ENCODE measurements around the gene AUTS2. TPM values are rescaled to one million over a fixed set of nuclear protein-coding genes. Genes with fewer than 3 reads are reported as not detected.

Gene AUTS2
- total RNA-seq, 4 donors from 2014 or later: 29.8 to 114 (median 59.4) TPM

GRCh38 chr7:70044981-70045380 is 446.7 kb downstream of the AUTS2 start:
- no peaks in the 10 kb centered on the region for H3K27me3 ChIP-seq
- in situ Hi-C loops (cut with MboI; ENCODE audit: low pct_ligation_motif_present in 1 of 4, low pct_unique_long_range_greater_than_20kb in 1 of 4, low sequenced_read_pairs in 3 of 4) (loop anchor here in 1 of 4 donors (25.0 kb wide), 1 partner anchor 642 kb away; no protein-coding TSS in a partner anchor), intact Hi-C loops (cut with DNase I; ENCODE audit: low total_unique reads) (loop anchor here (5.0 kb wide), 1 partner anchor 647 kb away; no protein-coding TSS in a partner anchor)
- no peak overlapping the region for H3K4me3 ChIP-seq
- 44 to 69% methylated on average over 2 to 3 of the region's 3 CpGs for WGBS, 2 donors (ENCODE audit: low coverage in 1 of 2)
- TF ChIP-seq POLR2AphosphoS5 (IDR thresholded peaks at IDR 0.05): no peak
- no peak for TF ChIP-seq EP300 (IDR thresholded peaks at IDR 0.05; ENCODE audit: low read depth)
- TF ChIP-seq CTCF (IDR thresholded peaks at IDR 0.05): no peak
- no peak for TF ChIP-seq POLR2A (IDR thresholded peaks at IDR 0.05)
- no peak overlapping the region for H3K27ac ChIP-seq
- DNase-seq: no peak
- no peaks in the 10 kb centered on the region for H3K36me3 ChIP-seq
- H3K4me1 ChIP-seq: peaks cover 0 to 17% (median 5%) of the 10 kb centered on the region in 4 donors
- H3K9me3 ChIP-seq: no peaks in the 10 kb centered on the region

GRCh38 chr7:70047384-70047783 is 449.1 kb downstream of the AUTS2 start:
- Histone ChIP-seq H3K27ac (no peak overlapping the region), H3K9me3 (no peaks in the 10 kb centered on the region), H3K36me3 (no peaks in the 10 kb centered on the region), H3K27me3 (no peaks in the 10 kb centered on the region), H3K4me1 (peaks cover 0 to 16% (median 5%) of the 10 kb centered on the region in 4 donors), H3K4me3 (no peak overlapping the region)
- no peak for DNase-seq
- WGBS, 2 donors (ENCODE audit: low coverage in 1 of 2): 60 to 80% methylated on average over 1 of the region's 1 CpG
- intact Hi-C loops (cut with DNase I; ENCODE audit: low total_unique reads) (no loop called here), in situ Hi-C loops (cut with MboI; ENCODE audit: low pct_ligation_motif_present in 1 of 4, low pct_unique_long_range_greater_than_20kb in 1 of 4, low sequenced_read_pairs in 3 of 4) (loop anchor here in 1 of 4 donors (25.0 kb wide), 1 partner anchor 640 kb away; no protein-coding TSS in a partner anchor)
- TF ChIP-seq CTCF (IDR thresholded peaks at IDR 0.05) (no peak), POLR2A (IDR thresholded peaks at IDR 0.05) (no peak), EP300 (IDR thresholded peaks at IDR 0.05; ENCODE audit: low read depth) (no peak)

GRCh38 chr7:70047891-70048448 is 449.7 kb downstream of the AUTS2 start:
- no peak for TF ChIP-seq EP300 (IDR thresholded peaks at IDR 0.05; ENCODE audit: low read depth)
- TF ChIP-seq POLR2A (IDR thresholded peaks at IDR 0.05): no peak
- TF ChIP-seq CTCF (IDR thresholded peaks at IDR 0.05): no peak
- TF ChIP-seq POLR2AphosphoS5 (IDR thresholded peaks at IDR 0.05): no peak
- H3K9me3 ChIP-seq: no peaks in the 10 kb centered on the region
- WGBS, 2 donors (ENCODE audit: low coverage in 1 of 2): 44 to 64% methylated on average over 3 of the region's 3 CpGs
- H3K27ac ChIP-seq: no peak overlapping the region
- intact Hi-C loops (cut with DNase I; ENCODE audit: low total_unique reads) (no loop called here), in situ Hi-C loops (cut with MboI; ENCODE audit: low pct_ligation_motif_present in 1 of 4, low pct_unique_long_range_greater_than_20kb in 1 of 4, low sequenced_read_pairs in 3 of 4) (loop anchor here in 1 of 4 donors (25.0 kb wide), 1 partner anchor 639 kb away; no protein-coding TSS in a partner anchor)
- no peak for DNase-seq
- H3K4me3 ChIP-seq: no peak overlapping the region
- H3K4me1 ChIP-seq: peaks cover 0 to 13% (median 0%) of the 10 kb centered on the region in 4 donors
- no peaks in the 10 kb centered on the region for H3K36me3 ChIP-seq
- H3K27me3 ChIP-seq: no peaks in the 10 kb centered on the region

GRCh38 chr7:70051726-70052125 is 453.5 kb downstream of the AUTS2 start:
- WGBS, 2 donors (ENCODE audit: low coverage in 1 of 2): 82 to 100% methylated on average over 1 of the region's 1 CpG
- Histone ChIP-seq H3K4me3 (no peak overlapping the region), H3K4me1 (peaks cover 0 to 4% (median 0%) of the 10 kb centered on the region in 4 donors), H3K36me3 (no peaks in the 10 kb centered on the region), H3K9me3 (no peaks in the 10 kb centered on the region), H3K27me3 (no peaks in the 10 kb centered on the region), H3K27ac (no peak overlapping the region)
- DNase-seq: no peak
- intact Hi-C loops (cut with DNase I; ENCODE audit: low total_unique reads): no loop called here
- in situ Hi-C loops (cut with MboI; ENCODE audit: low pct_ligation_motif_present in 1 of 4, low pct_unique_long_range_greater_than_20kb in 1 of 4, low sequenced_read_pairs in 3 of 4): no loop called here
- TF ChIP-seq POLR2A (IDR thresholded peaks at IDR 0.05): no peak
- TF ChIP-seq CTCF (IDR thresholded peaks at IDR 0.05): no peak
- no peak for TF ChIP-seq POLR2AphosphoS5 (IDR thresholded peaks at IDR 0.05)
- TF ChIP-seq EP300 (IDR thresholded peaks at IDR 0.05; ENCODE audit: low read depth): no peak
